Activated CD4-positive, alpha-beta T cell treated with anti-CD3 and anti-CD28 coated beads, Interleukin-2, Interleukin-4, amounts not matched to agents 100 ng/mL and 50 ng/mL, durations not matched to agents 16 hours and 8 hours (primary cell): ENCODE results near the gene EFNA2.
A peak's percentile ranks its signal among the peaks of the same experiment; 100 is the strongest.

Source experiments
- DNase-seq: peaks from one replicate; pipeline ENCODE4 v3.0.0-alpha.2; 2020; ENCODE audit warnings: low spot score

The EFNA2 gene

DNA sequence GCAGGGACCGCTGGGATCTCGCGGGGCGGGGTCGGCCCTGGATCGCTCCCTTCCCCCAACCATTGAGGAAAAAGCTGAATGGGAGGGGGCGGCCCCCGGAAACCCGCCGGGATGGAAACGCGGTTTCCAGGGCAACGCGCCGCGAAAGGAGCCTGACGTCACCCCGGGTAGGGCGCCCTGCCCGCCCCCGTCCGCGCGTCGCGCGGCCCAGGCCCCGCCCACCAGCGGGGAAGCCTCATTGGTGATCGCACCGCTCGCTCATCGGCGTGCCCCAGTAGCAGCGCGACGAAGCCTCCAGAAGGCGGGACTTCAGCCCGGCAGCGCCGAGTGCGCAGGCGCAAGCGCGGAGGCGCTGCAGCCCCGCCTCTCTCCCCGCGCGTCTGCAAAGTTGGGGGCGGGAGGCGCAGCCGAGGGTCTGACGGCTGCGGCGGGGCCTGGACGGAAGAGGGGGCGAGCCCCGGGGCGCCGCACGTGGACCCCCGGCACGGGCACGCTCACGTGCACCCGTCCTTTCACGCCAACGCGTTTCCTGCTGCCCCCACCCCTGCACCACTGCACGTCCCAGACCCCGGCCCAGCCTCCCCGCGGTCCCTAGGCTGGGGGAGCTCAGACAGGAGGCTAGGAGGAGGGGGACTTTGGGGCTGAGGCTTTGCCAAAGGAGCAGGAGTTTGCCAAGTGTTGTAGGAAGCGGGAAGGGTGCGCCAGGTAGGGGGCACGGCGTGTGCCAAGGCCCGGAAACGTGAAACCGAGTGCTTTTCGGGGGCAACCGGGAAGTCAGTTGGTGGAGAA is 24.7 kb upstream of the EFNA2 start:
- peak; percentile 98 for DNase-seq

DNA sequence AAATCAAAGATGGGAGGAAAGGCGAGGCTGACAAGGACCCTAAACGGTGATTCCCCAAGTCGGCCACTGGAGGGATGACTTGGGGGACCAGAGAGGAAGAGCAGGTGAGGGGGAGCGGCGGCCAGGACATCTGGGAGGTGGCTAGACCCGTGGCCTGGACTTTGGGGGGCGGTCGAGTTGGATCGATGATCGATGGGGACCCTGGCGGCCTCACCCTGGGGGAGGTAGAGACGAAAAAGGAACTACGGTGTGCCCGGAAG is 24.2 kb upstream of the EFNA2 start:
- DNase-seq: no peak

DNA sequence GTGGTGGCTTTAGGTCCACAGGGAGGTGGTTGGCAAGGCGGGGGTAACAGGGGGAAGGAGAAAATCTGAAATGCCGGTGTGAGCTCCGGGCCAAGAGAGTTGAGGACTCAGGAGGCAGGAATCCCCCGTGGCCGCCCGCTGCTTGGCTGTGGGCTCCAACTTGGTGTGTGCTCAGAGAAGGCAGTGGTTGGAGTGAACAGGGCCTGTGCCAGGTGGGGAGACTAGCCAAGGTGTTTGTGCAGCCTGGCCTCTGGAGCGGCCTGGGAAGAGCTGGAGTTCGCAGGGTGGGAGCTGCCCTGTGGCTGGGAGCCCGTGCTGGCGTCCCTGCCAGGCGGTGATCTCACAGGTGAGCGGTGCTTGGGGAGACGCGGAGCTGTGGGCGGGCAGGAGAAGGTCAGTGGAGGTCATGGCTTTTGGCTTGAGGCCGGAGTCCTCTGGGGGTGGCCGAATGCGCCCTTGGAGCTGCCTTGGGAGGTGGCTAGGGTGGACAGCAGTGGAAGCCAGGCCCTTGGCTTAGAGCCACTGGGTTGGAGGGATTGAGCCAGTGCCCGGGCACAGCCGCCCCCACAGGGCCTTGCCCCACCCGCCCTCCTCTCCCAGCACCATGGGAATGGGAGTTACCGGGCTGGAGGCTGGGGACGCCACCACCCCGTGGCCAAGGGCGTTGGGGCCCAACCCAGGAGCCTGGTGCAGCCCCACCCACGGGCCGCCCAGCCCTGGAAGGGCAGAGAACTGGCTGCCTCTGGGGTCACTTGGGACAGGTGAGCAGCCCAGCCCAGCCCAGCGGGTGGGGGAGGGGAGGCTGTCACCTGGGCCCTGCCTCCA is 23.7 kb upstream of the EFNA2 start:
- DNase-seq: no peak

DNA sequence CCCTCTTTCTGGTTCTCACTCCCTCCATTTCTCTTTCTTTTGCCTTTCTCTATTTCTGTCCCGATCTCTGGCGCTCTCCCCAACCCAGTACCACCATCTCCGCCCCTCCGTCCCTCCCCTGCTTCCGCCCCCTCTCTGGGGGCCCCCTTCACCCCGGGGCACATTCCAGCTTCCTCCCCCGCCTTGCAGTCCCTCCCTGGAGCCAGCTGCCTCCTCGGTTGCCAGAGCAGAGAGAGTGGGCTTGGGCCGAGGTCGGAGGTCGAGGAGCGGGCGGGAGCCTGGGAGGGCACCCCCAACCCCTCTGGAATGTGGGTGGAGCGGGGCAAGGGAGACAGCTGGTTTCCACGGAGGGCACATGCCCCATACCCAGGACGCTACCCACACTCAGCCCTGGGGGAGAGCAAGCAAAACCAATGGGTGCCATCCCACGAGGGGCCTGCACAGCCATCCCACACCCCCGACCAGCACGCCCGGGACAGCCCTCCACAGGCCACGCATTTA is 23.0 kb upstream of the EFNA2 start:
- no peak for DNase-seq

DNA sequence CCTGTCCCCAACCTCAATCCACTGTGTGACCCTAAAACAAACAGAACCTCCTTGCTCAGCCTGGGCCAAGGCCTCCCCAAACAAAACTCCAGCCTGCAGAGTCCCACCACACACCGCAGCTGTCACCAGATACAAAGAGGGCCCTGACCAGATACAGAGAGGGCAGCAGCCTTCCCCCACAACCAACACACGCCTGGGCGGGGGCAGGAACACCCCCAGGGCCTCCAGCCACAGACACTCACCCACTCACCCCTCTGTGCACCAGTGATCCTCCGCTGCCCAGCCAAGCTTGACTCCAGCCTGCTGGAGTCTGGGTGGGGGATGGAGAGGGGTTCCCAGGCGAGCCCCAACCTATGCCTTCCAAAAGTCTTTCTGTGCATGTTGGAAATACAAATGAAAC is 22.5 kb upstream of the EFNA2 start:
- DNase-seq: no peak

DNA sequence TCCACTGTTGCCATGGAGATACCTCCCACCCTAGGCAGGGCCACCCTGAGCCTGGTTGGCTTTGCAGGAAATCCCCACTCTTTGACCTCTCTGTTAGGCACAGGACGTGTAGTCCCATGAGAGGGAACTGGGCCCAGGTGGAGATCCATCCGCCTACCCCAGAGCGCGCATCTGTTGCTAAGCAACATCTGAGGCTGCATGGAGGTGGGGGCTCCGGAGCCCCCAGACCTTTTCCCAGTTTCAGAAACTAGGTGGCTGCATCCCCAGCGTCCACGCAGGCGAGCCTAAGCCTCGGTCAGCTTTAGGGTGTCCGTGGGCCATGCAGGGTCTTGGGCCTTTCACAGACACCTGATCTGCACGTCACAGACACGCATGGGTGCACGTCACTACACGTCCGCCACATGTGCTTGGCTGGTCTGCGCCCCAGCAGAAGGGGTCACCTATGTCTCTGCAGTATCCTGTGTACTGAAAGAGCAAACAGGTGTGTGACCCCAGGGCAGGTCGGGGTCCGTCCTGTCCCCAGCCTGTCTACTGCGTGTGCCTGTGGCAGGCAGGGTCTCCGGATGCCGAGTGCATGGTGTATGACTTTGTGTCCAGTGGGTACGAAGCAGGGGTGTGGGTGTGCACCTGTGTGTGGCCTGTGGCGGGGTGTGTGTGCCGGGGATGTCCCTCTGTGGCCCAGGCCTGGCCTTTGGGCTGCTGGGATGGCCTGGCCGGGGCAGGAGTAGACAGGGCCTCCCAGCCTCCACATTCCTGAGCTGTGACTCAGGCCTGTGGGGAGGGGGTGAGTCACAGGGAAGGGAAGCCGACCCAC is 20.7 kb upstream of the EFNA2 start:
- DNase-seq: no peak

DNA sequence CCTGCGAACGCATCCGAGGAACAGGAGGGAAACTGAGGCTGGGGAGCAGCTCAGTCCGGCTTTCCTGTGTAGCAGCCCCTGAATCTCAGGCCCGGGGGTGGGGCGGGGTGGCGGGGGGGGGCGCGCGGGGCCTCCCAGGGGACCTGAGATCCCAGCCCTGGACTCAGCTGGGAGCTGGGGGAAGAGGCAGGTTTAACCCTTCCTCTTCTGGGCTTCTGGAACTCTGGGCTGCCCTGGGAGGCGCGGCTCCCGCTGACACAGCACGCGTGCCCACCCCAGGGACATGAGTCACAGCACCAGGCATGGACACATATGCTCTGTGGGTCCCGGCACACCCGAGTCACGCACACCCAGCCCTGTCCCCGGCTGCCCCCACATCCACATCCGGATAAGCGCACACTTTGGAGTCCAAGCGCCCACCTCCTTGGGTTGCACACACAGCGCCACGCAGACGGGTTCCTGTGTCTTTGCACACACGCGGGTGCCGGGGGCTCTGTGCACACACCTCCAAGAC is 20.0 kb upstream of the EFNA2 start:
- DNase-seq: no peak

DNA sequence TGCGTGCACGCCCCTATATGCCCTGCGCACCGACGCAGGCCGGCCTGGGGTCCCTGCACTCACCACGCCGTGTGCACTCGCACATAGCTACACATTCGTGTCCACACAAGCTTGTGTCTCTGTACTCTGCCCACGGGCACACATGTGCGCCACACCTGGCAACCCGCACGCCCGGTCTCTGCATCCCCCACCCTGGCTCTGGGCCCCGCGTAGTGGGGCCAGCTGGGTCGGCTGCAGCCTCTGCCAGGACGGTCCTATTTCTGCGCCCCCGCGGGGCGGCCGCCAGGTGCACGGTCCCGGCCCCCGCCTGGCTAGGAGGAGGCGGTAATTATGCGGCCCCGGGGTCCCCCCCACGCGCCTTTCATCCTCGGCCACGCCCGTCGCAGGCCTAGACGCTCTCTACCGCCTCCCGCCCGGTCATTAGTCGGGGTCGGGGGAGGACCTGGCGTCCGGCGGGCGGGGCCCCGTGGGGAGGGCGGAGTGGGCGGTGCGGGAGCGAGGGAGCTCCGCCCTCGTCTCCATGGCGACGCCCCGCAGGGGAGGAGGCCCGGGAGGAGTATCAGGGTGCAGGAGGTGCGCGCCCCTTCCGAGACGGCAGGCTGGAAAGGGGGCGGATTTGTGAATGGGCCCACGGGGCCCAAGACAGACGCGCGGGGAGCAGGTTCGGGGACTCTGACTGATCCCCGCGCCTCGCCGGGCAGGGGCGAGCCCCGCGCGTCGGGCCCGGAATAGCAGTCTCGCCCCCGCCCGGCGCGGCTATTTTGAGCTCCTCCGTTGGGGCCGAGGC is 19.4 kb upstream of the EFNA2 start:
- peak; percentile 90 for DNase-seq

DNA sequence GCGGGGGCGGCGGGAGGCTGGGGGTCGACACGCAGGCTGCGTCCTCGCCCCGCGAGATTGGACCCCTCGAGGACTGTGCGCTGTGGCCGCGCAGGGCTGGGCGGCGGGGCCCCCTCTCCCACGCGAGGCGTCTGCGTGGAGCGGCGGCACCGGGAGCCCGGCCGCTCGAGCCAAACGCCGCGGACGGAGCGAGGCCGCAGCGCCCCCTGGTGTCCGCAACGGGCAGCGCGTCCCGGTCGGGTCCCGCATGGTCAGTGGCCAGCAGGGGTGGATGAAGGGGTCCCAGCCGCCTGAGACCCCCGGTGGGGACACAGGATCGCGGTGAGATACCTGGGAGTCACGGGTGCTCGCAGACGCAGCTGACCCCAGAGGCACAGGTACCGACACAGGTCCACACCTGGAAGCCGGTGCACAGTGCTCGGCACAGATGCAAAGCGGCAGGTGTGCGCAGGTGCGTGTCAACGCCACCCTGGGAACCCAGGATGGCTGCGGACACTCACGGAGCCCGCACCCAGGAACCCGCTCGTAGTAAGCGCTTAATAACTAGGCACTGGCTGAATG is 18.7 kb upstream of the EFNA2 start:
- no peak for DNase-seq

DNA sequence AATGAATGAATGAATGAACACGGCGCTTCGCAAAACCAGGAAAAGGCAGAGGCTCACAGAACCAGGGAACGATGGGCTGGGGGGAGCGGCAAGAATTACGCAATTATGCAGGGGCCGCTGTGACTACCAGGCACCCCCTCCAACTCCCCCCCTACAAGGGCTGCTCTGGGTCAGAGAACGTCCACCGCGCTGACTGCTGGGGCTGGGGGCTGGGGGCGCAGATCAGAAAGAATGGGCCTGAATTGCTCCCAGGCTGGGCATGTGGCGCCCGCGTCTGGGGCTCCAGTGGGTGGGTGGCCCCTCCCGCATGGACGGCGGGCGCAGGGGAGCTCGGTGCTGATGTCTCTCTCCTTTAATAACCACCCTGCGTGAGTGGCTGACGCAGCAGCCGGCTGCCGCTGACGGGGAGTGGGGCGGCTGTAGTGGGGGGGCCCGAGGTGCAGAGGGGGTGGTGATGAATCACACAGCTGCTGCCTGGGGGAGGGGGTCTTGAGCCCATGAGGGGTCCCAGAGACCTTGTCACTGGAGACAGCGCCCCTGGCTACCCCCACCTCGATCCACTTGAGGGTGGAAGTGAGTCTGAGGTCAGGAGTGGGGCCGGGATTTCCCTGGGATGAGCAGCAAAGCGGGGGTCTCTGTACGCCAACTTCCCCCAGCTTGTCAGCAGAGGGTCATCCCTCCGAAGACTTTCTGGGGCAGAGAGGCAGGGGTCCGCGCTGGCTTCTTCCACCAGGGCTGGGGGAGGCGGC is 18.0 kb upstream of the EFNA2 start:
- DNase-seq: no peak

DNA sequence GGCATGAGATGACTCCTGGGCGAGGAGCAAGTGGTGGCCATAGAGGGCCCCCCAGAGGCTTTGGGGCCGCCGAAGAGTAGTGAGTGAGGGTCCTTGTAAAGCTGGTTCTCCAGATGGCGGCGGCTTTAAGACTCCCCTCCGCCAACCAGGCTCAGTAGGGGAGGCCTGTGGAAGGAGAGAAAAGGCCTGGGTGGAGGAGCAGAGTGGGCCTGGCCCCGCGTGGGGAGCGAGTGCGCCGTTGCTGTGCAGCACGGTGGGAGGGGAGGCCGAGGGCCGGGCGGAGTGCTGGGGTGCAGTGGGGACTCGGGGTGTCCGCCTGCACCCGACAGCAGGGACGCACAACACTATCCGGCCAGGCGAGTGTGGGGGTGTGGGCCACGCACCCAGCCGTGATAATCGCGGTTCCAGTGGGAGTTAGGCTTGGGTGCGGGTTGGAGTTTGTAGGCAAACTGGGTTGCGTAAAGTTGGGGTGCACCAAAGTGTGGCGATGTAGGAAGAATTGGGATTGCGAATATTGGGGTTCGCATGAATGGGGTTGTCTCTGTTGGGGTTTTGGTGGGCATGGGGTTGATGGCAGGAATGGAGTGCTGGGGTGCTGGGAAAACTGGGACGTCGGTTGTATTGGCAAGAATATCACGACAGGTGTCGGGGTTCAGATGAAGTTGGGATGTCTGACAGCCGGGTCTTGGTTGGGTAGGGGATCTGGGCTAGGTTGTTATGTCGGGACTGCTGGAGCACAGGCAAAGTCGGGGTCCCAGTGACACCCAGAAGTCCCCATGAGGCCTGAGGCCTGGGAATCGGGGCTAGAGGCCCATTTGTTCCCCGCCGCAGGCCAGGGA is 17.2 kb upstream of the EFNA2 start:
- no peak for DNase-seq

DNA sequence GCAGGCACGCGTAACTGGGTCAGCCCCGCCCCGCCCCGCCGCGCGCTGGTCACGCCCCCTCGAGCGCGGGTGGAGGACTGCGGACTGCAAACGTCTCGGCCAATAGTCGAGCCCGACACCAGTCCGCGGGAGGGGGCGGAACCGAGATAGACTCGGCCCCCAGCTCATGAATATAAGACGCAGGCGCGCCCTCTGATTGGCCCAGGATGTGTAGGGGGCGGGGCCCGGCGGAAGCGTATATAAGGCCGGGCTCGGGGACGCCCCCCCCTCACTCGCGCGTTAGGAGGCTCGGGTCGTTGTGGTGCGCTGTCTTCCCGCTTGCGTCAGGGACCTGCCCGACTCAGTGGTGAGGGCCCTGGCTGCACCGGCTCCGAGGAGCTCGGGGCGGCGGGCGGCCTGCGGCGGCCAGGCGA is 16.6 kb upstream of the EFNA2 start, which contains the start of gene CIRBP:
TSS of gene CIRBP (plus strand) at position 268 of the 413 bp plus-strand sequence. CDS start 1,602 bp downstream, outside the sequence.
- DNase-seq: peak; percentile 99

DNA sequence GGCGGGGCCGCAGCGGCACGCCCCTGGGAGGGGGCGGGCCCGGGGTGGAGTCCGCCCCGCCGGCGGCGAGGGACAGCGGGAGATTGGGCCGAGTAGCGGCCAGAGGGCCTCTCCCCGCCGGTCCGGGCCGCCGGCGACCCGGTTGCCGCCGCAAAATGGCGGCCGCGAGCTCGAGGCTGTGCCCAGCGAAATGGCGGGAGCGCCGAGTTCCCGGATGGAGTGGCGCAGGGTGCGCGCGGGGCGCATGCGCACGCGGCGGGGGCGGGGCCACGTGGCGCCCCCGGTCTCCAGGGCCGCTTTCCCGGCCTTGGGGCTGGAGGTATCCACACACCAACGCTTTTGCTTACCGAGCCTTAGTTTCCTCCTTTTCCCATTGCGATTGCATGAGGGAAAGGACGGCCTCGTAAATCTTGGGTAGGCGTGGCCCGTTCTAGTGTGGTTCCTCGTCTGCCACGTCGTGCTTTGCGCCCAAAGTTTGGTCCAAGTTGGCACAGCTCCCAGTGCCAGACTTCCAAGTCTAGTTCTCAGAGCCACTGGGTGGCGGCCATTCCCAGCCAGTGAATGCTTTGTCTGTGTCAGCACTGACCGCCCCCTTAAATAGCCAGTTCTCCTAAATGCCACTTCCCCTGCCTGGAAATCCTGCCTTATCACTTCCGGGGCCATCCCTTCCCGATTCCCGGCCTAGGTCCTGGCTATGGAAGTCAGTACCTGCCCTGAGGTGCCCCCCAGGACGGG is 16.0 kb upstream of the EFNA2 start:
- peak; percentile 87 for DNase-seq

DNA sequence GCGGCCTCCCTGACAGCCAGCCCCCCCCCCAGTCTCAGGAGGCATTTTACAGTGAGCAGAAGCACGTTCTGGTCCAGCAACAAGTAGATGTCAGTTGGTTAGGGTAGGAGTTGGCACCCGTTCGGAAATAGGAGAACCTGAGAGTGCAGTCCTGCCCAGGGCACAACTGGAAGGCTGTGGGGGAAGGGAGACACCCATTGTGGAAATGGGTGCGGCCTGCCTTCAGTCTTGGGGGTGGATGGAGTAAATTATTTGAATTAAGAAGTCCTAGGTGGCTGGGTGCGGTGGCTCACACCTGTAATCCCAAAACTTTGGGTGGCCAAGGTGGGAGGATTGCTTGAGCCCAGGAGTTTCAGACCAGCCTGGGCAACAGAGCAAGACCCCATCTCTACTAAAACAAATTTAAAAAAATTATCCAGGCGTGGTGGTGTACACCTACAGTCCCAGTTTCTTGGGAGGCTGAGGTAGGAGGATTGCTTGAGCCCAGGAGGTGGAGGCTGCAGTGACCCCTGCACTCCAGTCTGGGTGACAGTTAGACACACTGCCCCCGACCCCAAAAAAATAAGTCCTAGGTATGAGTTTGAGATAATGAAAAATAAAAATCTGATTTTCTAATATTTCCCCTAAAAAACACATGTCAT is 15.3 kb upstream of the EFNA2 start:
- DNase-seq: peak; percentile 39

DNA sequence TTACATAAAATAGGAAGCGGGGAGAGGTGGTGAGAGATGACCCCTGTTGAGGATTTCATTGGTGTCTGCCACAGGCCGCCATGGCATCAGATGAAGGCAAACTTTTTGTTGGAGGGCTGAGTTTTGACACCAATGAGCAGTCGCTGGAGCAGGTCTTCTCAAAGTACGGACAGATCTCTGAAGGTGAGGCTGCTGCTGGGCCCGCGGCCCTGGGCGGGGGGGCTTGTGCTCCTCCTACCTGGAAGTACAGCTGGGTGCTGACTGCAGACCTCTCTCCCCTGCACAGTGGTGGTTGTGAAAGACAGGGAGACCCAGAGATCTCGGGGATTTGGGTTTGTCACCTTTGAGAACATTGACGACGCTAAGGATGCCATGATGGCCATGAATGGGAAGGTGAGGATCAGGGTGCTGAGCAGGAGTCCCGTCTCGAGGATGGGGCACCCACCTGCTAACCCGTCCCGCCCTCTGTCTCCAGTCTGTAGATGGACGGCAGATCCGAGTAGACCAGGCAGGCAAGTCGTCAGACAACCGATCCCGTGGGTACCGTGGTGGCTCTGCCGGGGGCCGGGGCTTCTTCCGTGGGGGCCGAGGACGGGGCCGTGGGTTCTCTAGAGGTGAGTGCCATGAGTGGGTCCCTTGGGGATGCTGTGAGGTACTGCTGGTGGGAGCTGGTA is 14.7 kb upstream of the EFNA2 start:
- DNase-seq: no peak

DNA sequence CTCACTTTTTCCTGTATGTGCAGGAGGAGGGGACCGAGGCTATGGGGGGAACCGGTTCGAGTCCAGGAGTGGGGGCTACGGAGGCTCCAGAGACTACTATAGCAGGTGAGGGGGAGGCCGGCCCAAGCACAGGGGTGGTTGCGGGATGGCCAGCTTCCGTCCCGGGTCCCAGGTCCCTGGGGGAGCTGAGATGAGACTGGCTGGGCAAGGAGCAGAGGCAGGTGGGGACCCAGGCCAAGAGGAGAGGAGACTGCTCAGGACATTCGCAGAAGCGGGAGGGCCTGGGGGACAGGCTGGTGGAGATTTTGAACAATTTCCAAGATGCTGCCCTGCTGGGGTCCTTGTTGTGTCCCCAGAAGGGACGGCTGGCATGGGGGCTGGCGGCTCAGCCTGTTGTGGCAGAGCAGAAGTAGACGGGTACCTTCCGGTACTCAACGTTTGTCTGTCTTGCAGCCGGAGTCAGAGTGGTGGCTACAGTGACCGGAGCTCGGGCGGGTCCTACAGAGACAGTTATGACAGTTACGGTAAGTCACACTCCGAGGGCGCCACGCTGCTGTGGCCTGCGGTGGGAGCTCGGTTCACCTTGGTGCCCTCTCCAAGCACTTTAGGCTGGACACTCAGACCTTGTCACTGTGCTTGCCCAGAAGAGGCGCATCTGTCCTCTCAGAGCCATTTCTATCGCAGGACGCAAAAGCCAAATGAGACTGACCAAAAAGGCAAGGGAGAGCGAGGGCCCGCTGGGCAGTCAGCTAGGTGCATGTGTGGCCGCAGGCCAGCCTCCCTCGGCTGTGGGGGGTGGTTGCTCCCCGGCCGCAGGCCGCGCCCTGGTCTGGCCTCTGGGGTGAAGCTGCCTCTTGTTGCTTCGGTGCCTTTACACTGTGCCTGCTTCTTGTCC is 13.9 kb upstream of the EFNA2 start:
- DNase-seq: no peak
